Activated naive CD4-positive, alpha-beta T cell treated with anti-CD3 and anti-CD28 coated beads, Interleukin-2, amount 10 ng/mL, durations not matched to agents 7 days and 5 days (primary cell): ENCODE data around the gene RAP2C.
"Not testable (repeated sequence)": the region's sequence is repeated elsewhere in the genome, so short reads cannot be mapped to it uniquely, and the experiment has no call there.

Experiments
- CTCF ChIA-PET: fragments of 350-600 bp; sonication (Branson Sonifier 250); formaldehyde crosslinking; loops from one replicate; lab custom pipeline; 2021; ENCODE audit warnings: antibody characterized with exemption; lab: Charles Lee
- DNase-seq: peaks from one replicate; pipeline ENCODE4 v3.0.0-alpha.2; 2020
- H3K27ac Mint-ChIP-seq: one replicate; pipeline ENCODE4 v1.8.0; 2021; ENCODE audit warnings: mild to moderate bottlenecking, moderate library complexity, mixed read lengths
- H3K27me3 Mint-ChIP-seq: one replicate; pipeline ENCODE4 v1.8.0; 2021; ENCODE audit warnings: mild to moderate bottlenecking, mixed read lengths
- H3K36me3 Mint-ChIP-seq: one replicate; pipeline ENCODE4 v1.8.0; 2021; ENCODE audit warnings: mixed read lengths
- H3K4me1 Mint-ChIP-seq: one replicate; pipeline ENCODE4 v1.8.0; 2021; ENCODE audit warnings: mixed read lengths
- H3K4me3 Mint-ChIP-seq: one replicate; pipeline ENCODE4 v1.8.0; 2021; ENCODE audit warnings: mild to moderate bottlenecking, moderate library complexity, mixed read lengths
- H3K9me3 Mint-ChIP-seq: one replicate; pipeline ENCODE4 v1.8.0; 2021; ENCODE audit warnings: mixed read lengths

RAP2C gene

GRCh38 chrX:132181364-132181763, 37.9 kb downstream of the RAP2C start:
- no peaks in the 10 kb centered on the region for H3K4me1 Mint-ChIP-seq
- no peaks in the 10 kb centered on the region for H3K9me3 Mint-ChIP-seq
- DNase-seq: no peak
- H3K36me3 Mint-ChIP-seq: no peaks in the 10 kb centered on the region
- H3K27me3 Mint-ChIP-seq: no peaks in the 10 kb centered on the region
- no peak overlapping the region for H3K27ac Mint-ChIP-seq
- no peak overlapping the region for H3K4me3 Mint-ChIP-seq
- CTCF ChIA-PET: no interaction called here

- no peaks in the 10 kb centered on the region for H3K27me3 Mint-ChIP-seq
- no peak overlapping the region for H3K4me3 Mint-ChIP-seq
- H3K9me3 Mint-ChIP-seq: no peaks in the 10 kb centered on the region
- no peak for DNase-seq
- no peaks in the 10 kb centered on the region for H3K36me3 Mint-ChIP-seq
- no peaks in the 10 kb centered on the region for H3K4me1 Mint-ChIP-seq
- CTCF ChIA-PET: no interaction called here
- no peak overlapping the region for H3K27ac Mint-ChIP-seq
Observed at GRCh38 chrX:132180929-132181328, 38.3 kb downstream of the RAP2C start.

- Mint-ChIP-seq H3K36me3 (no peaks in the 10 kb centered on the region), H3K4me1 (no peaks in the 10 kb centered on the region), H3K27ac (no peak overlapping the region), H3K9me3 (no peaks in the 10 kb centered on the region), H3K27me3 (no peaks in the 10 kb centered on the region), H3K4me3 (no peak overlapping the region)
- DNase-seq: no peak
- CTCF ChIA-PET: no interaction called here
Observed at GRCh38 chrX:132173647-132174046, 45.6 kb downstream of the RAP2C start.

GRCh38 chrX:132171881-132172280, 47.4 kb downstream of the RAP2C start:
- no peaks in the 10 kb centered on the region for H3K9me3 Mint-ChIP-seq
- no peak for DNase-seq
- H3K27ac Mint-ChIP-seq: no peak overlapping the region
- H3K27me3 Mint-ChIP-seq: no peaks in the 10 kb centered on the region
- H3K4me3 Mint-ChIP-seq: no peak overlapping the region
- H3K4me1 Mint-ChIP-seq: no peaks in the 10 kb centered on the region
- CTCF ChIA-PET: interaction anchor here (1.2 kb wide), 1 partner anchor 47 kb away, joined by 3 read pairs; the partner anchor contains the start of gene RAP2C
- H3K36me3 Mint-ChIP-seq: no peaks in the 10 kb centered on the region

- no peak overlapping the region for H3K4me3 Mint-ChIP-seq
- H3K9me3 Mint-ChIP-seq: no peaks in the 10 kb centered on the region
- no peaks in the 10 kb centered on the region for H3K36me3 Mint-ChIP-seq
- no peaks in the 10 kb centered on the region for H3K4me1 Mint-ChIP-seq
- CTCF ChIA-PET: interaction anchor here (1.2 kb wide), 1 partner anchor 48 kb away, joined by 3 read pairs; the partner anchor contains the start of gene RAP2C
- H3K27ac Mint-ChIP-seq: no peak overlapping the region
- no peaks in the 10 kb centered on the region for H3K27me3 Mint-ChIP-seq
- no peak for DNase-seq
Observed at GRCh38 chrX:132171478-132171877, 47.8 kb downstream of the RAP2C start.

- CTCF ChIA-PET: no interaction called here
- H3K4me3 Mint-ChIP-seq: no peak overlapping the region
- H3K4me1 Mint-ChIP-seq: no peaks in the 10 kb centered on the region
- no peak for DNase-seq
- no peaks in the 10 kb centered on the region for H3K27me3 Mint-ChIP-seq
- H3K9me3 Mint-ChIP-seq: no peaks in the 10 kb centered on the region
- no peaks in the 10 kb centered on the region for H3K36me3 Mint-ChIP-seq
- no peak overlapping the region for H3K27ac Mint-ChIP-seq
Observed at GRCh38 chrX:132169554-132169953, 49.7 kb downstream of the RAP2C start.

GRCh38 chrX:132165651-132166050, 53.6 kb downstream of the RAP2C start:
- CTCF ChIA-PET: no interaction called here
- no peaks in the 10 kb centered on the region for H3K4me1 Mint-ChIP-seq
- no peaks in the 10 kb centered on the region for H3K27me3 Mint-ChIP-seq
- H3K4me3 Mint-ChIP-seq: no peak overlapping the region
- no peaks in the 10 kb centered on the region for H3K9me3 Mint-ChIP-seq
- no peak for DNase-seq
- H3K36me3 Mint-ChIP-seq: no peaks in the 10 kb centered on the region
- no peak overlapping the region for H3K27ac Mint-ChIP-seq

GRCh38 chrX:132165005-132165404, 54.2 kb downstream of the RAP2C start:
- H3K27ac Mint-ChIP-seq: no peak overlapping the region
- CTCF ChIA-PET: interaction anchor here (0.6 kb wide), 1 partner anchor 331 kb away, joined by 3 read pairs; no protein-coding TSS in a partner anchor
- no peaks in the 10 kb centered on the region for H3K27me3 Mint-ChIP-seq
- H3K36me3 Mint-ChIP-seq: no peaks in the 10 kb centered on the region
- no peak for DNase-seq
- H3K4me3 Mint-ChIP-seq: no peak overlapping the region
- no peaks in the 10 kb centered on the region for H3K9me3 Mint-ChIP-seq
- H3K4me1 Mint-ChIP-seq: no peaks in the 10 kb centered on the region

- H3K4me3 Mint-ChIP-seq, H3K36me3 Mint-ChIP-seq, CTCF ChIA-PET, H3K27ac Mint-ChIP-seq, DNase-seq, H3K27me3 Mint-ChIP-seq, H3K4me1 Mint-ChIP-seq, H3K9me3 Mint-ChIP-seq: not testable (repeated sequence)
Observed at GRCh38 chrX:132163094-132163493, 56.2 kb downstream of the RAP2C start.

- Mint-ChIP-seq H3K4me3 (no peak overlapping the region), H3K36me3 (no peaks in the 10 kb centered on the region), H3K9me3 (no peaks in the 10 kb centered on the region), H3K27me3 (peaks cover 4% of the 10 kb centered on the region), H3K27ac (no peak overlapping the region), H3K4me1 (no peaks in the 10 kb centered on the region)
- CTCF ChIA-PET: no interaction called here
- DNase-seq: no peak
Observed at GRCh38 chrX:132153166-132153565, 66.1 kb downstream of the RAP2C start.
